ENCODE results near the gene SFTPB.

DNA sequence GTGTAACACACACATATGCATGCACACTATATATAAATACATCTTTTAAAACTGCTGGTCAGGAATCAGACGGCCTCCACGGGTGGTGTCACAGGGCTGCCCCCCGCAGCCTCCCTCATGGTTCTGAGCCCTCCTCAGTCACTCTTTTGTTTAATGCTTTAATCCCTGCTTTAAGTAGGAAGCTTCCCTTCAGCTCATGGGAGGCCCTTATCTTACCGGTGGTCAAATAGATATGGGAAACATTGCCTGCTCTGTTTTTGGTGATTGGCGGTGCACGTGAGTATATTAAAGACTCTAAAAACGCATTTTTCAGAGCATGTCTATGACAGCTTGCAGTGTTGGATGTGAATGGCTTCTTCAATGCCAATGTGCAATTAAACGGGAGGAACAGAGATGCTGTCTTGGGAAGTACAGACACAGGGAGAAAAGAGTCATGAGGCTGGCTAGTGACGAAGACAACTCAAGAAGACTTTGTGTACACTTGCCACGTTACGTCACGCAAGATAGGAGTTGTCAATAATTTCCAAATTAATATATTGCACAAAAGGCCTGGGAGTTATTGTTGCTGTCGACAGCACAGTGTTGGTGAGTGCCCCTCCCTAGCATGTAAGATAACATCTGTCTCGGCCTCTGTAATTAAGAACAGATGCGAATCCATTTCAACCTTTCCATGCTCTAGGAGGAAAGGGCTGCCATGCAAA lies 49.5 kb upstream of the SFTPB start:
- TF ChIP-seq, protein P1, sequence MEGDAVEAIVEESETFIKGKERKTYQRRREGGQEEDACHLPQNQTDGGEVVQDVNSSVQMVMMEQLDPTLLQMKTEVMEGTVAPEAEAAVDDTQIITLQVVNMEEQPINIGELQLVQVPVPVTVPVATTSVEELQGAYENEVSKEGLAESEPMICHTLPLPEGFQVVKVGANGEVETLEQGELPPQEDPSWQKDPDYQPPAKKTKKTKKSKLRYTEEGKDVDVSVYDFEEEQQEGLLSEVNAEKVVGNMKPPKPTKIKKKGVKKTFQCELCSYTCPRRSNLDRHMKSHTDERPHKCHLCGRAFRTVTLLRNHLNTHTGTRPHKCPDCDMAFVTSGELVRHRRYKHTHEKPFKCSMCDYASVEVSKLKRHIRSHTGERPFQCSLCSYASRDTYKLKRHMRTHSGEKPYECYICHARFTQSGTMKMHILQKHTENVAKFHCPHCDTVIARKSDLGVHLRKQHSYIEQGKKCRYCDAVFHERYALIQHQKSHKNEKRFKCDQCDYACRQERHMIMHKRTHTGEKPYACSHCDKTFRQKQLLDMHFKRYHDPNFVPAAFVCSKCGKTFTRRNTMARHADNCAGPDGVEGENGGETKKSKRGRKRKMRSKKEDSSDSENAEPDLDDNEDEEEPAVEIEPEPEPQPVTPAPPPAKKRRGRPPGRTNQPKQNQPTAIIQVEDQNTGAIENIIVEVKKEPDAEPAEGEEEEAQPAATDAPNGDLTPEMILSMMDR (IDR thresholded peaks at IDR 0.05): no peak
- TF ChIP-seq ZFX (IDR thresholded peaks at IDR 0.05; ENCODE audit: borderline replicate concordance): no peak
